H1 (cell line): ENCODE data around the gene APLP2. TPM values are rescaled to one million over a fixed set of nuclear protein-coding genes. Genes with fewer than 3 reads are reported as not detected.

Experiments
- CTCF ChIA-PET: fragments of 300-600 bp; sonication (Branson Sonifier 250); formaldehyde crosslinking; loops from one replicate; lab custom pipeline; 2021; ENCODE audit not compliant: partially characterized antibody; lab: Charles Lee
- POLR2A ChIA-PET: fragments of 300-600 bp; sonication (Branson Sonifier 250); formaldehyde crosslinking; loops from one replicate; lab custom pipeline; 2021; ENCODE audit warnings: inconsistent platforms; ENCODE audit not compliant: partially characterized antibody; lab: Charles Lee
- DNase-seq, 2 experiments: peaks; one replicate each; pipeline versions ENCODE4 v3.0.0 to v3.0.0-alpha.2; 2010 to 2022; ENCODE audit warnings: low spot score in 2 of 2, low read depth in 1 of 2, mixed read lengths in 1 of 2
- FAIRE-seq: peaks from 2 replicates; lab custom pipeline; 2011; peaks lifted over from hg19 to GRCh38; lab: Jason Lieb, UNC
- H2AFZ ChIP-seq: 2 replicates; pipeline ENCODE4 v1.8.1; 2012; ENCODE audit warnings: low read length, inconsistent platforms
- H2AK5ac ChIP-seq: 2 replicates; pipeline ENCODE4 v1.6.1; 2013; ENCODE audit warnings: low read depth, low read length
- H2BK120ac ChIP-seq: replicated peaks from 2 replicates; pipeline ENCODE3; 2013; ENCODE audit warnings: low read depth, low read length, inconsistent platforms
- H2BK12ac ChIP-seq: 2 replicates; pipeline ENCODE4 v1.6.1; 2013; ENCODE audit warnings: low read depth, low read length
- H2BK15ac ChIP-seq: 2 replicates; pipeline ENCODE4 v1.6.1; 2013; ENCODE audit warnings: low read length
- H2BK20ac ChIP-seq: 2 replicates; pipeline ENCODE4 v1.6.1; 2013; ENCODE audit warnings: low read length
- H2BK5ac ChIP-seq: 2 replicates; pipeline ENCODE4 v1.6.1; 2013; ENCODE audit warnings: low read depth, low read length
- H3K14ac ChIP-seq: 2 replicates; pipeline ENCODE4 v1.6.1; 2013; ENCODE audit warnings: inconsistent platforms; ENCODE audit not compliant: insufficient read length
- H3K18ac ChIP-seq: 2 replicates; pipeline ENCODE4 v1.6.1; 2013; ENCODE audit warnings: low read length; ENCODE audit errors: extremely low read depth
- H3K23ac ChIP-seq: 2 replicates; pipeline ENCODE4 v1.6.1; 2013; ENCODE audit warnings: inconsistent platforms; ENCODE audit not compliant: insufficient read length
- H3K23me2 ChIP-seq: 2 replicates; pipeline ENCODE4 v1.6.1; 2013; ENCODE audit warnings: low read depth, low read length
- H3K27ac ChIP-seq: 2 replicates; pipeline ENCODE4 v1.6.1; 2011; ENCODE audit warnings: low read depth, low read length, inconsistent platforms
- H3K27me3 ChIP-seq, 4 experiments: replicated peaks in 1 of 4; 1 replicate in 1 of 4; 2 replicates in 3 of 4; pipeline versions ENCODE4 v1.6.1 to v1.8.1; 2011 to 2013; ENCODE audit warnings: low read length in 3 of 4, mild to moderate bottlenecking in 3 of 4, inconsistent platforms in 2 of 4, mixed read lengths in 2 of 4, moderate library complexity in 1 of 4; ENCODE audit not compliant: control insufficient read depth in 3 of 4, insufficient read depth in 3 of 4; ENCODE audit errors: extremely low read depth in 1 of 4
- H3K36me3 ChIP-seq, 4 experiments: 2 replicates each; pipeline versions ENCODE4 v1.6.1 to v1.8.1; 2011 to 2013; ENCODE audit warnings: mild to moderate bottlenecking in 4 of 4, low read length in 3 of 4, moderate library complexity in 2 of 4, control low read depth in 1 of 4, inconsistent platforms in 1 of 4; ENCODE audit not compliant: insufficient read depth in 4 of 4, control insufficient read depth in 2 of 4
- H3K4ac ChIP-seq: replicated peaks from 2 replicates; pipeline ENCODE3; 2013; ENCODE audit warnings: low read length, low read depth, mixed read lengths, inconsistent platforms; ENCODE audit not compliant: insufficient read length
- H3K4me1 ChIP-seq, 4 experiments: replicated peaks in 1 of 4; 1 replicate in 1 of 4; 2 replicates in 3 of 4; pipeline versions ENCODE4 v1.6.1 to v1.8.1; 2011 to 2013; ENCODE audit warnings: low read length in 3 of 4, inconsistent platforms in 2 of 4, mixed read lengths in 1 of 4; ENCODE audit not compliant: insufficient read depth in 4 of 4, control insufficient read depth in 3 of 4
- H3K4me2 ChIP-seq, 2 experiments: 2 replicates each; pipeline versions ENCODE4 v1.6.1 to v1.8.1; 2011 to 2013; ENCODE audit warnings: low read depth in 2 of 2, low read length in 2 of 2, control low read depth in 1 of 2, inconsistent platforms in 1 of 2, mild to moderate bottlenecking in 1 of 2; ENCODE audit not compliant: insufficient read depth in 1 of 2
- H3K4me3 ChIP-seq, 4 experiments: fragments of 200-600, 300-600 bp in 1 of 4; sonication (generic), shearing (Covaris generic), sonication (Bioruptor Twin) in 1 of 4; 2 replicates each; pipeline versions ENCODE4 v1.5.1 to v1.8.1; 2011 to 2016; ENCODE audit warnings: low read length in 4 of 4, low read depth in 3 of 4, control low read depth in 2 of 4, inconsistent platforms in 2 of 4, mild to moderate bottlenecking in 2 of 4, mixed read lengths in 1 of 4, moderate library complexity in 1 of 4; ENCODE audit not compliant: insufficient read depth in 2 of 4; ENCODE audit errors: extremely low read depth in 1 of 4
- H3K56ac ChIP-seq: replicated peaks from 2 replicates; pipeline ENCODE3; 2013; ENCODE audit warnings: low read depth, mild to moderate bottlenecking, mixed read lengths, low read length, inconsistent platforms; ENCODE audit not compliant: insufficient read length
- H3K79me1 ChIP-seq: 2 replicates; pipeline ENCODE4 v1.6.1; 2013; ENCODE audit warnings: low read depth, low read length, control low read depth
- H3K79me2 ChIP-seq, 2 experiments: 2 replicates each; pipeline versions ENCODE4 v1.6.1 to v1.8.1; 2012 to 2013; ENCODE audit warnings: low read length in 2 of 2, mild to moderate bottlenecking in 2 of 2, inconsistent platforms in 1 of 2; ENCODE audit not compliant: insufficient read depth in 2 of 2, control insufficient read depth in 1 of 2
- H3K9ac ChIP-seq, 4 experiments: replicated peaks in 1 of 4; 1 replicate in 1 of 4; 2 replicates in 3 of 4; pipeline versions ENCODE4 v1.6.1 to v1.8.1; 2011 to 2013; ENCODE audit warnings: low read depth in 3 of 4, low read length in 3 of 4, control low read depth in 2 of 4, mild to moderate bottlenecking in 2 of 4, moderate library complexity in 2 of 4, inconsistent platforms in 1 of 4; ENCODE audit errors: extremely low read depth in 1 of 4
- H3K9me3 ChIP-seq, 2 experiments: 2 replicates each; pipeline versions ENCODE4 v1.6.1 to v1.8.1; 2012 to 2013; ENCODE audit warnings: mild to moderate bottlenecking in 2 of 2, moderate library complexity in 2 of 2, control low read depth in 1 of 2, inconsistent platforms in 1 of 2, low read depth in 1 of 2, low read length in 1 of 2, mixed read lengths in 1 of 2; ENCODE audit not compliant: insufficient read depth in 2 of 2
- H4K20me1 ChIP-seq, 2 experiments: replicated peaks in 1 of 2; 2 replicates each; pipeline versions ENCODE3 to v1.8.1; 2011 to 2013; ENCODE audit warnings: inconsistent platforms in 2 of 2, low read length in 2 of 2, mild to moderate bottlenecking in 1 of 2; ENCODE audit not compliant: insufficient read depth in 2 of 2, control insufficient read depth in 1 of 2
- H4K5ac ChIP-seq: 2 replicates; pipeline ENCODE4 v1.6.1; 2013; ENCODE audit warnings: low read length, low read depth, mixed read lengths, inconsistent platforms; ENCODE audit not compliant: insufficient read length
- H4K8ac ChIP-seq: 2 replicates; pipeline ENCODE4 v1.8.0; 2013; ENCODE audit warnings: mild to moderate bottlenecking, moderate library complexity, low read length, inconsistent platforms; ENCODE audit not compliant: insufficient read depth; ENCODE audit errors: extremely low read depth
- H4K91ac ChIP-seq: replicated peaks from 2 replicates; pipeline ENCODE3; 2013; ENCODE audit warnings: low read length, mixed read lengths, inconsistent platforms; ENCODE audit not compliant: insufficient read length
- ATF2 ChIP-seq: IDR thresholded peaks from 2 replicates; pipeline ENCODE4 v1.6.1; 2012; ENCODE audit warnings: low read length, inconsistent platforms
- GABPA ChIP-seq: IDR thresholded peaks from 2 replicates; pipeline ENCODE4 v1.6.1; 2011; ENCODE audit warnings: mild to moderate bottlenecking, low read length, moderate library complexity, borderline replicate concordance; ENCODE audit not compliant: insufficient read depth
- NRF1 ChIP-seq: IDR thresholded peaks from 2 replicates; pipeline ENCODE4 v1.6.1; 2011; ENCODE audit warnings: mild to moderate bottlenecking, low read depth, low read length, improper control_type of control experiment
- RBBP5 ChIP-seq: IDR thresholded peaks from 2 replicates; pipeline ENCODE4 v1.7.1; 2012; ENCODE audit warnings: low read depth, mild to moderate bottlenecking, inconsistent platforms, low read length, moderate library complexity, borderline replicate concordance
- RFX5 ChIP-seq: IDR thresholded peaks from 2 replicates; pipeline ENCODE4 v1.6.1; 2011; ENCODE audit warnings: low read depth, low read length, improper control_type of control experiment, borderline replicate concordance
- RNF2 ChIP-seq: fragments of 200-900, 300-1000 bp; sonication (generic); IDR thresholded peaks from 2 replicates; pipeline ENCODE4 v1.7.1; 2016; ENCODE audit warnings: borderline replicate concordance, low read depth, mild to moderate bottlenecking, antibody characterized with exemption, low read length; ENCODE audit not compliant: poor library complexity, severe bottlenecking; ENCODE audit errors: missing control alignments
- TCF12 ChIP-seq: IDR thresholded peaks from 2 replicates; pipeline ENCODE4 v1.6.1; 2011; ENCODE audit warnings: low read depth, mild to moderate bottlenecking, low read length
- ZNF274 ChIP-seq: IDR thresholded peaks from 2 replicates; pipeline ENCODE4 v1.7.0; 2012; ENCODE audit warnings: low read length, borderline replicate concordance; ENCODE audit errors: extremely low read depth
- WGBS, 2 experiments: shearing (Covaris generic) in 1 of 2; methylation state at CpG; one replicate each; pipeline versions ENCODE4 v1.1.6 to v1.1.7; 2013 to 2015; ENCODE audit warnings: low lambda C conversion rate in 2 of 2, mixed read lengths in 2 of 2, inconsistent platforms in 1 of 2, low coverage in 1 of 2, missing lambda C conversion rate in 1 of 2; ENCODE audit not compliant: insufficient replicate concordance in 2 of 2, insufficient coverage in 1 of 2, insufficient read length in 1 of 2; ENCODE audit errors: extremely low coverage in 1 of 2, missing lambda C conversion rate in 1 of 2; 5-methylcytosine and 5-hydroxymethylcytosine counted together
- polyA plus RNA-seq, 7 experiments: library from polyadenylated mRNA; depleted of rRNA in 3 of 7; stranded (reverse) in 5 of 7; unstranded in 2 of 7; fragments of >200 nt in 5 of 7; fragments of 200-250 nt in 2 of 7; gene quantifications; 1 replicate in 5 of 7; 2 replicates in 1 of 7; 4 replicates in 1 of 7; pipeline versions ENCODE4 v1.2.1 to v1.2.3, GENCODE V29; 2011 to 2013; ENCODE audit warnings: missing spikeins in 2 of 7, mixed read lengths in 2 of 7
- total RNA-seq: library from RNA; stranded (reverse); fragmentation: NEBNext Ultra II Directional; extraction: Animal tissue kit (Norgen Biotek cat#: 25700); gene quantifications from 2 replicates; pipeline ENCODE4 v1.2.1, GENCODE V29; 2021

APLP2 gene
- total and polyA plus RNA-seq, 2 of the 8 experiments (the other 6 are each of a cell fraction or from before 2014, with no cell fraction given), result 222 to 315 TPM

GRCh38 chr11:130164221-130164570 lies 94.5 kb downstream of the APLP2 start:
- no peak for TF ChIP-seq RNF2
- TF ChIP-seq ZNF274, result no peak
- TF ChIP-seq NRF1, result no peak
- TF ChIP-seq GABPA, result no peak
- no peak for TF ChIP-seq ATF2
- TF ChIP-seq RFX5, result no peak
- TF ChIP-seq TCF12, result no peak
- TF ChIP-seq RBBP5, result no peak
- Histone ChIP-seq H4K5ac (no peak overlapping the region), H4K20me1 (peaks cover under 1 to 4% of the 10 kb centered on the region in 2 experiments), H3K9ac (no peak overlapping the region), H2BK12ac (no peak overlapping the region), H2BK20ac (no peak overlapping the region), H3K4me3 (no peak overlapping the region), H2AK5ac (no peak overlapping the region), H4K8ac (no peak overlapping the region), H2BK120ac (no peak overlapping the region), H3K4ac (no peak overlapping the region), H3K27ac (no peak overlapping the region), H3K79me2 (no peaks in the 10 kb centered on the region), H3K4me1 (peaks cover 0 to 19% (median 11%) of the 10 kb centered on the region in 4 experiments; a peak in 6 of 7 replicates), H3K56ac (no peak overlapping the region), H3K23ac (no peak overlapping the region), H2AFZ (no peak overlapping the region), H3K79me1 (no peaks in the 10 kb centered on the region; the same call in none of the 2 replicates), H3K14ac (no peak overlapping the region), H2BK5ac (no peak overlapping the region), H3K9me3 (no peaks in the 10 kb centered on the region), H3K27me3 (peaks cover 3 to 49% (median 36%) of the 10 kb centered on the region in 4 experiments), H3K4me2 (no peak overlapping the region), H3K23me2 (peaks cover 4% of the 10 kb centered on the region; the same call in 1 of the 2 replicates), H4K91ac (no peak overlapping the region), H2BK15ac (no peak overlapping the region), H3K18ac (no peak overlapping the region), H3K36me3 (no peaks in the 10 kb centered on the region)
- no peak for DNase-seq
- FAIRE-seq, result no peak
- ChIA-PET CTCF (interaction anchor here (1.0 to 2.5 kb wide), 3 partner anchors 9 to 32 kb away, joined by 3 to 7 read pairs (median 3); no protein-coding TSS in a partner anchor), POLR2A (no interaction called here)
- 82% methylated on average over 2 of the region's 2 CpGs; no CpG with 5 or more reads in 1 of the 2 experiments for WGBS, 2 experiments
